GM19099 (cell line): Measurements from ENCODE around the gene LRIG1.

ENCODE experiments used
- POLR2A ChIP-seq: IDR thresholded peaks from 3 replicates; pipeline ENCODE4 v1.6.1; 2011; ENCODE audit warnings: low read depth; ENCODE audit not compliant: insufficient read length; ENCODE audit errors: extremely low read depth

LRIG1 gene

GRCh38 chr3:66472313-66473134 lies 28.3 kb downstream of the LRIG1 start:
- no peak for TF ChIP-seq POLR2A

- no peak for TF ChIP-seq POLR2A
Measured at GRCh38 chr3:66470956-66471686, 29.7 kb downstream of the LRIG1 start.

GRCh38 chr3:66470285-66470684 lies 30.5 kb downstream of the LRIG1 start:
- TF ChIP-seq POLR2A, result no peak

GRCh38 chr3:66469220-66469640 lies 31.6 kb downstream of the LRIG1 start:
- TF ChIP-seq POLR2A, result no peak

- TF ChIP-seq POLR2A, result no peak
Measured at GRCh38 chr3:66467996-66468735, 32.7 kb downstream of the LRIG1 start.

- no peak for TF ChIP-seq POLR2A
Measured at GRCh38 chr3:66466606-66467270, 34.1 kb downstream of the LRIG1 start.

GRCh38 chr3:66465587-66465986 lies 35.2 kb downstream of the LRIG1 start:
- TF ChIP-seq POLR2A, result no peak

- TF ChIP-seq POLR2A, result no peak
Measured at GRCh38 chr3:66465034-66465433, 35.8 kb downstream of the LRIG1 start.

GRCh38 chr3:66464512-66464894 lies 36.3 kb downstream of the LRIG1 start:
- no peak for TF ChIP-seq POLR2A

GRCh38 chr3:66463730-66464511 lies 36.9 kb downstream of the LRIG1 start:
- no peak for TF ChIP-seq POLR2A

- no peak for TF ChIP-seq POLR2A
Measured at GRCh38 chr3:66463054-66463631, 37.7 kb downstream of the LRIG1 start.

GRCh38 chr3:66457252-66457651 lies 43.6 kb downstream of the LRIG1 start:
- TF ChIP-seq POLR2A, result no peak

- no peak for TF ChIP-seq POLR2A
Measured at GRCh38 chr3:66456711-66457173, 44.1 kb downstream of the LRIG1 start.

GRCh38 chr3:66454464-66454859 lies 46.4 kb downstream of the LRIG1 start:
- no peak for TF ChIP-seq POLR2A
